HFFc6 (cell line): Measurements from ENCODE around the gene DSEL. TPM values are rescaled to one million over a fixed set of nuclear protein-coding genes. Genes with fewer than 3 reads are reported as not detected.

Experiments
- DNase-seq: peaks from one replicate; pipeline ENCODE4 v3.0.0-alpha.2; 2018
- H3K27ac Mint-ChIP-seq: 2 replicates; pipeline ENCODE4 v1.8.0; 2020; ENCODE audit warnings: mild to moderate bottlenecking, mixed read lengths
- H3K27me3 Mint-ChIP-seq: 2 replicates; pipeline ENCODE4 v1.8.0; 2021; ENCODE audit warnings: mild to moderate bottlenecking, moderate library complexity, mixed read lengths; ENCODE audit not compliant: insufficient read depth
- H3K36me3 Mint-ChIP-seq: 2 replicates; pipeline ENCODE4 v1.8.0; 2021; ENCODE audit warnings: low read depth, mixed read lengths
- H3K4me1 Mint-ChIP-seq: 2 replicates; pipeline ENCODE4 v1.8.0; 2020; ENCODE audit warnings: low read depth, mixed read lengths
- H3K4me3 Mint-ChIP-seq: 2 replicates; pipeline ENCODE4 v1.8.0; 2020; ENCODE audit warnings: mild to moderate bottlenecking, moderate library complexity, mixed read lengths
- H3K9me3 Mint-ChIP-seq: 2 replicates; pipeline ENCODE4 v1.8.0; 2020; ENCODE audit warnings: mild to moderate bottlenecking, mixed read lengths
- total RNA-seq, 6 experiments: library from RNA; stranded (reverse); fragmentation: NEBNext Ultra II Directional; extraction: Animal tissue kit (Norgen Biotek cat#: 25700); gene quantifications; 2 replicates in 1 of 6; 3 replicates in 5 of 6; pipeline ENCODE4 v1.2.3, GENCODE V29; 2021
- TF ChIP-seq, protein P1 (sequence below): fragments of 200-600 bp; sonication (generic); IDR thresholded peaks from 2 replicates; pipeline ENCODE4 v1.5.0; 2021; ENCODE audit warnings: antibody characterized with exemption, mild to moderate bottlenecking

The DSEL gene
- total RNA-seq, 6 experiments from 2014 or later = 71.4 to 87.0 (median 80.1) TPM

DNA sequence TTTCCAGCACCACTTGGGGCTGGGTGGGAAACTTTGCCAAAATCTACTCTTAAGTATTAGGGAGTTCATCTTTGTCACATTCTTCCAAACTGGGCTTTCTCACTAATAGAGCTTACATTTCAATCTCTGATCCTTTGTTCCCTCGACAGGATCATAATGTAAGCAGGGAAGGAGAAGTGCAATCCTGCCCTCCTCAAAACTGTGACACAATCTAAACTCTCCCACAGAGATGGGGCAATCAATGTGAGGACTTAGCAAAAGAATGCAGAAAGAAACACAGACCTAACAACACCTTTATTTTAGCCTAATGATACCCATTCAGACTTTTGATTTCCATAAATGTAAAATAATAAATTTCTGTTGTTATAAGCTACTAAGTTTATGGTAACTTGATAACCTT is 40.8 kb downstream of the DSEL start:
- H3K27ac Mint-ChIP-seq = no peak overlapping the region
- TF ChIP-seq, protein P1, sequence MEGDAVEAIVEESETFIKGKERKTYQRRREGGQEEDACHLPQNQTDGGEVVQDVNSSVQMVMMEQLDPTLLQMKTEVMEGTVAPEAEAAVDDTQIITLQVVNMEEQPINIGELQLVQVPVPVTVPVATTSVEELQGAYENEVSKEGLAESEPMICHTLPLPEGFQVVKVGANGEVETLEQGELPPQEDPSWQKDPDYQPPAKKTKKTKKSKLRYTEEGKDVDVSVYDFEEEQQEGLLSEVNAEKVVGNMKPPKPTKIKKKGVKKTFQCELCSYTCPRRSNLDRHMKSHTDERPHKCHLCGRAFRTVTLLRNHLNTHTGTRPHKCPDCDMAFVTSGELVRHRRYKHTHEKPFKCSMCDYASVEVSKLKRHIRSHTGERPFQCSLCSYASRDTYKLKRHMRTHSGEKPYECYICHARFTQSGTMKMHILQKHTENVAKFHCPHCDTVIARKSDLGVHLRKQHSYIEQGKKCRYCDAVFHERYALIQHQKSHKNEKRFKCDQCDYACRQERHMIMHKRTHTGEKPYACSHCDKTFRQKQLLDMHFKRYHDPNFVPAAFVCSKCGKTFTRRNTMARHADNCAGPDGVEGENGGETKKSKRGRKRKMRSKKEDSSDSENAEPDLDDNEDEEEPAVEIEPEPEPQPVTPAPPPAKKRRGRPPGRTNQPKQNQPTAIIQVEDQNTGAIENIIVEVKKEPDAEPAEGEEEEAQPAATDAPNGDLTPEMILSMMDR = no peak
- no peaks in the 10 kb centered on the region for H3K27me3 Mint-ChIP-seq
- no peak for DNase-seq
- H3K36me3 Mint-ChIP-seq = peaks cover 8% of the 10 kb centered on the region; the same call in 1 of the 2 replicates
- H3K9me3 Mint-ChIP-seq = no peaks in the 10 kb centered on the region
- H3K4me3 Mint-ChIP-seq = no peak overlapping the region
- H3K4me1 Mint-ChIP-seq = peaks cover 18% of the 10 kb centered on the region

- Mint-ChIP-seq H3K4me1 (peaks cover 17% of the 10 kb centered on the region), H3K36me3 (peaks cover 28% of the 10 kb centered on the region), H3K27me3 (no peaks in the 10 kb centered on the region), H3K9me3 (peaks cover 8% of the 10 kb centered on the region), H3K4me3 (no peak overlapping the region), H3K27ac (no peak overlapping the region)
- DNase-seq = no peak
- TF ChIP-seq, protein P1 = no peak
These were observed 48.5 kb downstream of the DSEL start for GRCh38 chr18:67468038-67468437.

DNA sequence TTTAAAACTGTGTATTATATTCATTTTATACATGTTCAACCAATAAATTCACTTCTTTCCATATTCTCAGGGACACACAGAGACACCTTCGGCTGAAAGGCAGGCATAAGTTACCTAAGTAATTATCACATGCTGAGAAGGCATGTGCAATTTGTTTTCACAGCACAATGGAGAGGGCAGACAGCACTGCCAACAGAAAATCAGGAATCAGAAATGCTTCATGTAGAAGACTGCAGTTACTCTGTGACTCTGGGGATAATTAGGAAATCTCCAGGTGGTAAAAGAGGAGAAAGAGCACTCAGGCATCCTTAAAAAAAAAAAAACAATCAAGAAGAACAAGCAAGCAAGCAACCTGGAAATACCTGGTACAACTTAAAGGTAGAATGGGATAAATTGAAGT is 49.3 kb downstream of the DSEL start:
- H3K9me3 Mint-ChIP-seq = peaks cover 8% of the 10 kb centered on the region
- TF ChIP-seq, protein P1 = no peak
- H3K27me3 Mint-ChIP-seq = no peaks in the 10 kb centered on the region
- H3K27ac Mint-ChIP-seq = no peak overlapping the region
- no peak overlapping the region for H3K4me3 Mint-ChIP-seq
- DNase-seq = no peak
- peaks cover 17% of the 10 kb centered on the region for H3K4me1 Mint-ChIP-seq
- peaks cover 28% of the 10 kb centered on the region for H3K36me3 Mint-ChIP-seq

DNA sequence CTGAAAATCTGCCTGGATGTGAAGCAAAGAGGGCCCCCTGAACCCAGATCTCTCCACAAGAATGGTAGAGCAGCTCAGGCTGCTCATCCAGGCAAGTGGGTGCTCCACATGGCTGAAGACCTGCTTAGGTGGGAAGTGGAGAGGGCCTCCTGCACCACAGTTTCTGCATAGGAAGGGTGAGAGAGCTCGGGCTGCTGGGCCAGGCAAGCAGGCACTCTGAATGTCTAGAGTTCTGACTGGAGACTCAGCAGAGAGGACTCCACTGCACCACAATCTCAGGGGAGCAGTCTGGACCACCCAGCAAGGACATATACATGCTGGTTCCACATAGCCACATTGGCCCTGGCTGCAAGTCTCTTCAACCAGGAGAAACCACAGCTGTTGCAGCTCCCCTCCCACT is 52.0 kb downstream of the DSEL start:
- Mint-ChIP-seq H3K4me3 (no peak overlapping the region), H3K9me3 (peaks cover 8% of the 10 kb centered on the region), H3K4me1 (peaks cover 34% of the 10 kb centered on the region), H3K27ac (no peak overlapping the region), H3K36me3 (peaks cover 39% of the 10 kb centered on the region), H3K27me3 (no peaks in the 10 kb centered on the region)
- DNase-seq = no peak
- TF ChIP-seq, protein P1 = no peak

GRCh38 chr18:67463829-67464228 is 52.7 kb downstream of the DSEL start:
- no peak overlapping the region for H3K4me3 Mint-ChIP-seq
- DNase-seq = no peak

More at GRCh38 chr18:67463829-67464228, 52.7 kb downstream of the DSEL start:
- Mint-ChIP-seq H3K4me1 (peaks cover 41% of the 10 kb centered on the region), H3K9me3 (peaks cover 8% of the 10 kb centered on the region), H3K36me3 (peaks cover 33% of the 10 kb centered on the region), H3K27me3 (no peaks in the 10 kb centered on the region), H3K27ac (no peak overlapping the region)
- TF ChIP-seq, protein P1 = 0 out of 2 replicates have a peak, but pooled peaks have one; percentile 20
